HG03103 (cell line): ENCODE results near the gene FCN2.

Experiments used
- ATAC-seq: cut with Tn5 transposase; IDR thresholded peaks from one replicate; pipeline ENCODE4 v1.9.1; 2021; ENCODE audit warnings: low read depth; ENCODE audit not compliant: unreplicated experiment

The FCN2 gene

DNA sequence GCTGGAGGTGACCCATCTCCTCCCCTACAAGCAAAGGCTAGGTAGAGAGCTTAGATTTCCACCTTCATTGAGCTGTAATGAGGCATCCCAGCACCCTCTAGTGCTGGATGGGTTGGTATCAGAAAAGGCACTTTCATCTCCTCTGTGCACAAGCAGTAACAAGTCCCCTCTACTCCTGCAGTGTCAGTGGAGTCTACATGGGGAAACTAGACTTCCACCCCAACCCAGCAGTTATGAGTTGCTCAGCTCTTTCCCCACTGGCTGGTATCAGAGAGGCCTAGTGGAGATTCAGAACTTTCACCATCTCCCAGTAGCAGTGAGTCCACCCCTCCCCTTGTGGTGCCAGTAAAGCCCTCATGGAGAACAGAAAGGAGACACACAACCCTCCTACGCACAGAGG, 19.2 kb downstream of the FCN2 start:
- ATAC-seq, result no peak

DNA sequence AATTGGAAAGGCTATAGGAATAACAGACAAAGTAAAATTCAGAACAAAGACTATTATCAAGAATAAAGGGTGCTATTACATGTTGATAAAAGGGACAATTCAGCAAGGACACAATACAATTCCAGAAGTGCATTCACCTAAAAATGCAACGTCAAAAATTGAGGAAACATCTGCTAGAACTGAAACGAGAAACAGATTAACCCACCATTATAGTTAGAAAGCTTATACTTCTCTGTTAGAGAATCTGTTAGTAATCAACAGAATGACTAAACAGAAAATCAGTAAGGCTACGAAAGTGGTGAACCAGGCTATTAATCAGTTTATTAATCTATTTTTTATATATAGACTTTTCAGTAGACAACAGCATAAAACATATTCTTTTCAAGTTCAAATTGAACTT, 22.3 kb downstream of the FCN2 start:
- no peak for ATAC-seq

DNA sequence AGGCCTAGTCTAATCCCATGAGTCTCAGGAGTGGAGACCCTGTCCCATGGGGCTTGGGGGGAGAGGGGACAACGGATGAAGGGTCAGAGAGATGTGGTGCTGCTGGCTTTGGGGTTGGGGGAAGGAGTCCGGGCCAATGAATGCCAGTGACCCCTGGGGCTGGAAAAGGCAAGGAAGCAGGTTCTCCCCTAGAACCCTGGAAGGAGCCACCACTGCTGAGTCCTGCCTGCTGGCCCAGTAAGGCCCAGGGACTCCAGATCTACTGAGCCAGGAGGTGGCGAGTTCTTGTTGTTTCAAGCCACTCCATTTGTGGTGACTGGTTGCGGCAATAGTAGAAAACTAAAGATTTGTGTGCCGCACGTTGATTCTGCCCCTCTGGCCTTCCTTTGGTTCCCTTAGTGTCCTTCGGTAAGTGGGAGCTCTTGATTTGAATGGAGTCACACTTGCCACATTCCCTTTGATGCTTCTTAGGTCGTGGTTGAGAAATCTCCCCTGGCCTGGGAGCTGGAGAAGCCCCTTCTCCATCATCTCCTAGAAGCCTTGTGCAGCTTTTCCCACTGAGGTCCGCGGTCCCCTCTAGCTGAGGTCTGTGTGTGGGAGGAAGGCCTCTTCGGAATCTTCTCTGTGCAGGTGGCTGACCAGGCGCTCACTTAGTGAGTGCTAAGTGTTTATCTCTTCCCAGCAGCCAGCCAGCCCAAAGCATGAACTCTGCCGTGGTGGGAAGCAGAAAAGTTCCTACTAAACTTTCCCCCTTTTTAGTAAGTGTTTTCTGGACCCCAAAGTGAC, 28.1 kb downstream of the FCN2 start:
- ATAC-seq, result no peak

DNA sequence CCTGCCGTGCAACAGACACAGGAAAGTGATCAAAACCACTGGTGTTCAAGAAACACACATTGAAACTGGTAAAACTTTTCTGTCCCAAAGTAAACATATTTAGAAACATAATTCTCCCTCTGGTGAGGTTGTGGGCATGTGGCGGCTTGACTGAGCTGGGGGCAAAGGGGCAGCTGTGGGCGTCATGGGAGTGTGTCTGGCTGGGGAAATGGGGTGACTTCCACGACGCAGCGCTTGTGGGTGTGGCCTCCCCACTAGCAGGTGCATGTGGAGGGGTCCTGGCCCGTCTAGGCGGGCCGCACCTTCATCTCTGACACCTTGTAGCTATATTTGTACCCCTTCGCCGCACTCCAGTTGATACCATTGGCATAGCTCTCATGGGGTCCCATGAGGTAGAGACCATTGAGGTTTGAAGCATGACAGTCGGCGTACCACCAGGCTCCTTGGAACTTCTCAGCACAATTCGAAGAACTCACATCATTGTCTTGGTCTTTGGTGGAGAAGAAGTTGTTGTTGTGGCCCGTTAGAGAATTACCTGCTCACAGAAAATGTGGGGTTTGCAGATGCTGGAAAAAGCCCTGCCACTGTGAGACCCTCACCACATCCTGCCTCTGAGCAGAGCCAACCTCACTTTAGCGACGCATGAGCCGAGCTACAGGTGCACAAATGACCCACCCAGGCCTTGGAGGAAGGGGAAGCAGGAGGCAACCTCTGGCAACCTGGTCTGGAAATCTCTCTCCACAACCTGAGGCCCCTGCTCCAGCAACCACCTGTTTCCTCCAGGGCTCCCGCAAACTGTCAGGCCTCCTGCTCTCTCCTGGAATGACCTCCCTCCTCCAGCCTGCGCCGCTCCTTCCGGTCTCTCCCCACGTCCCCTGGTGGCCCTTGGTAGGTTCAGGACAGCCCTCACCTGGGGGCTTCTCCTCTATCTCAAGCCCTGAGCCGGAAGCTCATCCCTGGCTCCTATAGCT, 29.2 kb downstream of the FCN2 start:
- ATAC-seq, result no peak

DNA sequence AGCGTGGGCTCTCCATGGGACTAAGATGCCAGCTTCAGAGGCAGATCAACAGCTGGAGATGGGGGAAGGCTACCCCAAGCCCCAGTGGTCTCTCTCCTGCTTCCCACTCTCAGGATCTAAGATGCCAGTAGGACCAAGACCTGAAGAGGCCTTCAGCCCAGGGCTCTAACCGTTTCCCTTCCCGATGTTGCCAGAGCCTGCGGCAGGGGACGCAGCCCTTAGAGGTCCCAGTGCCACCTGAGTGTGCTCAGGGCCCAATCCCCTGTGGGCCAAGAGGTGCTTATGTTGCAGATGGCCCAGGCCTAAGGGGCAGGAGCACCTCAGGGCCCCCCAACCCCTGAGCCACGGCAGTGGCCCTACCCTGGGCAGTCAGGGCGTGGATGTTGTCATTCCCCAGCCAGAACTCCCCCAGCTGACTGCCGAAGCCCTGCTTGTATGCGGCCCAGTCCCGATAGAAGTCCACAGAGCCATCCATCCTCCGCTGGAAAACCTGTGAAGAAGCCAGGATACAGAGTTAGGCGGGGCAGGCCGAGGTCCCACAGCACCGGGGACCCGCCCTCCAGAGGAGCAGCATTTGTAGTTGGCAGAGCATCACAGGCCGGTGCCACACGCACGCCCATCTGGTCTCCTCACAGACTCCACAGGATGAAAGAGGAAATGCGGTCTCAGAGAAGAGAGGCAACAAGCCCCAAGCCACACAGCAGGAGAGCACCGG, 31.7 kb downstream of the FCN2 start:
- ATAC-seq, result no peak

DNA sequence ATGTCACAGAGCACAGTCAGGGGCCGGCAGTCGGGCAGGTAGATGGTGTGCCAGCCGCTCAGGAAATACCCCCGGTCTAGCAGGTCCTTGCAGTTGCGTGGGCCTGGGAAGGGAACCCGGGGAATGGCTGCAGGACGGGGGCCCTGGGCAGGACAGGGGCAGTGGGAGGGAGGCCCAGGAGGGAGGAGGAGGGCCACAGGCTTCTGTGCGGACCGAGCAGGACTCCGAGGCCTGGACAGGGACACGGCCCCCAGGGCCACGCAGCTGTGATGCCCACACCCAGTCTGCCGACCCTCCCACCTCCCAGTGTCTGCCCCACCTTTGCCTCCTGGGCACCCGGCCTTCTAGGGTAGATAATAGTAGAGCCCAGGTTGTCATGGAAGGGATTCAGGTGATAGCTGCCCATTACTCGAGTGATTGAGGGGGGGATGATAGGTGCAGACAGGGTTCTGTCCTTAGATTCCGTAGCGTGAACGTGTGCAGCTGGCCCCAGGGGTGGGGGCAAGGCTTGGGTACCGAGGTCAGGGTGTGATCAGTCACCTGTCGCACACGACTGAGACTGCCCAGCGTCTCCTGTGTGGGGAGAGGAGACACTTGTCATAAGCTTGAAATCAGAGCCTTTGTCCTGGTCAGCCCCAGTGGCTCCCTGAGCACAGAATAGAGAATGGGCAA, 32.6 kb downstream of the FCN2 start:
- ATAC-seq, result no peak

DNA sequence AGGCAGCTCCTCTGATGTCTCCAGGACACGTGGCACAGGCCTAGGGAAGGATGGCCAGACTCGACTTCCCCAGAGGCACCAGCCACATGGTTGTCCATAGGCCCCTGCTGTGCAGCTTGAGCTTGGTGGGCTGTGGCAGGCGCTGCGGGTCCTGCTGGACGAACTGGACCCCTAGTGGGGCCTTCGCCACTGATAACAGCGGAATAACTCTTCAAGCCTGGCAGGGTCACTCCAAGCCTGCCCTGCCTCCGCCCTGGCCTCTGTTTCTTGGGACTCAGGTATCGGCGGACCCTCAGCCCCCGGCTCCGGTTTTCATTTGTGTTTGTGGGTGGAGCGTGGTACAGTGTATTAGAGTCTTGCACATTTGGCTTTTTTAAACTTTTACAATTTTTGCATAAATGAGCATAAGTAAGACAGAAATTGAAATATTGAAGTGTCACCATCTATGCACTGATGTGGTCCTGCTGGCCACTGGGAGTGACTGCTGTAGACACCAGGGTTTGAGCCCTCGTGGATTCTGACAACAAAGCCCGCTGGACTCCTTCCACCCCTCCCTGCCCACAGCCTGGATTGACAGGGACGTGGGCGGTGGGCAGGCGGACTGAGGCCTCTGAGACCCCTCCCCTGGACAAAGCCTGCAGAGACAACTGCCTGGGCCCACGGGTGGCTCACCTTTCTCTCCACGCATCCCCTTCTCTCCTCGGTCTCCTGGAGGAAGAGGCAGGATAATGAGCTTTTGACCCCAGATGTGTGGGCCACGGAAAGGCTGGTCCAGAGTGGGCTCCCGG, 33.3 kb downstream of the FCN2 start:
- ATAC-seq, result no peak

DNA sequence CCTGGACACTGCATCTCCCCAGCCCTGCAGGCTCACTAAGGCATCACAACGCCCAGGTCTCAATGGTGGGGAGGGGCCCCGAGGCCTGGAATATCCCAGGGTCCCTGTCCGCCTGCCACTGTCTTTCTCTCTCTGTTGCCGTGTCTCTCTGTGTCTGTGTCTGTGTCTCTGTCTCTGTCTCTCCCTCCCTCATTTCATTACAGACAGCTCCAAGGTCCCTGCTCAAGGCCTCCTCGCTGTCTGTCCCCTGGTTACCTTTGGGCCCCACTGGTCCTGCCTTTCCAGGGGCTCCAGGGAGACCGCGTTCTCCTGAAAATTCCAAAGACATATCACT, 33.9 kb downstream of the FCN2 start:
- no peak for ATAC-seq

DNA sequence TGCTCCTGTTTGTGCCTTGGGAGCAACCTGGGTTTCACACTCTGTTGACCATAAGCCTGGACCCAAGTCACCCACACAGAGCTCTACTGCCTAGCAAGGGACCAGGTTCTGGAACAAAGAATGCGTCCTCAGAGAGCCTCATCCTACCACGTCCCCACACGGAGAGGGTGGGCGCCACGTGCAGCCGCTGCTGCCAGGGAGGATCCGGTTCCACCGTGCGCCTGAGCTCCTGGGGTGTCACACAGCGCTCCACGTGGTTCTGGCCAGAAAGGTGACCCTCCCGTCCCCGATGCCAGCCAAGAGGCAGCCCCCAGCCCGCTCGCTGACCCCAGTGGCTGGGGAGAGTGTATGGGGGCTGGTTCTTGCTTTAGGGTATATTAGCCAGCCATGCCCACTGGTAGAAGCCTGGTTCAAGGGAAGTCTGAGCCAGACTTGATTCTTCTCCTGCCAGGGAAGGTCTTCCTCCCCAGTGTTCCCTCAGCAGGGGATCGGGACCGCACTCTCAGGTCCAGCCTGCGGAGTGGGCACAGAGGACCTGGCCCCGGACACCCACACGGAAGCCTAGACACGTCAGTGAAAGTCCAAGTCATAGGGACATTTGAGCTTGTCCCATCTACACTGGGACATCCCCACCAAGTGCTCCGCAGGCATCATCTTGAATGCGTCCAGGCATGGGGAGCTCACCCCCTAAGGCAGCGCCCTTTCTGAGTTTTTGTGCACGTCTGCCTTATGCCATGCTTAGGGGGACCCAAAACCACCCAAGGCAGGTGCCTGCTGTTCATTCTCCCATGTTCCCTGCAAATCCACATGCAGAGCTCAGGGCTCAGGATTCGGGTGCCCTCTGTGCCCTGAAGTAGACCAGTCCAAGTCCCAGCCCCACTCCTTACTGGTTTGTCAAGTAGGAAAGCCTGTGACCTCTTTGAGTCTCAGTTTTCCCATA, 34.7 kb downstream of the FCN2 start:
- no peak for ATAC-seq

DNA sequence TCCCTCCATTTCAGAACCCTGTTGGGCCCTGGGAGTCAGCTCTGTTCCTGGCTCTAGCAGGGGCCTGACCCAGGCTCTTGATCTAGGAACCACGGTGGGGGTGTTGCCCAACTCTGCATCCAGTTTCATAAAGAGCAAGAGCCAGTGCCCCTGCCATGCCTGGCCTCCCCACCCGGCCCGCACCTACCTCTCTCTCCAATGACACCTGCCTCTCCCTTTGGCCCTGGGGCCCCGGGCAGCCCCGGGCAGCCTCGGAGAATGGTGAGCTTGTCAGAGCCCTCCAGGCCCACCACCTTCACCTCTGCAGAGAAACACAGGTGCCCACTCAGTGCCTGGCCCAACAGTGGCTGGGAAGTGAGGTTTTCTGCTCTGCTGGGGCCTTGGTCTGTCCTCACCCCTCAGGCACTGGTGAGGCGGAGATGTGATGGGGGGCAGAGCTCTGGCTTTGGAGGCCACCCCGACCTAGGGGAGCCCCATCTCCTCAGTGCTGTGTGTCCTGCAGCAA, 35.6 kb downstream of the FCN2 start:
- ATAC-seq, result no peak

DNA sequence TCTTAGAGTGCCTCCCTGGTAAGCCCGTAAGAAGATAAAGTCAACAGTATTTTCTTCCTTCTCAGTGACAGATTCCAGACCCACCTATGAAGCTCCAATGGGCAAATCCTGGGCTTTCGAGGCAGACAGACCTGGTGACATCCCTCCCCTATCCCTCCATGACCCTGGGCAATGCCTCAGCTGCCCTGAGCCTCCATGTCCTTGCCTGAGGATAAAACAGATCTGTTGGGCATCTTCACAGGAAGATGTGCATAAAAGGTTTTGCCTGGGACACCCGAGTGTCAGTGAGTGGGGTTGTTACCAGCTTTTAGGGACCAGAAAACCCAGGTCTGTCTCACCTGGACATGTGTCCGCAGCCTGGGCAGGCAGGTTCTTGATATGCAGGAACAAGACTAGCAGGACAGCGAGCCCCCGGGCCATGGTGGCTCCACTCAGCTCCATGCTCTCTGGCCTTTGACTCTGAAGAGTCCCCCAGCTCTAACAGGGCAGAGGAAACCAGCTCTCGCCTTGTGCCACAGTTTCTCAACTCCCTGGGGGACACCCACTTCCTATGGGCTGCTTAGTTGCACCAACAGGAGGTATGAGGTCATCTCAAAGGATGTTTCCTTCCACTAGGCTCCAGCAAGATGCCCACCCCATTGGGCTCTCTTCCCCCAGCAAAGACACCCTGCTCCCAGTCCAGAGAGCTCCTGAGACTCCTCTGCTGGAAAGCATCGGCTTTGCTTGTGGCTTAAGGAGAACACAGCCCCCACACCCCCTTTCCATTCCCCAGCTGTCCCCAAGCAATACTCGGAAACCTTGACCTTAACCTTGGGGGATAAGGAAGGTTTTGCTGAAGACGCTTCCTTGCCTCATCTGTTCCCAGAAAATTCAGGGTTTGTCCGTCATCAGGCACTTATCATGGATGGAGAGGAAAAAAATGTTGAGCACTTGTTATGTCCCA, 37.1 kb downstream of the FCN2 start, which contains the start of gene FCN1:
Gene FCN1 (minus strand): TSS at position 482 of the 943 bp plus-strand sequence. CDS start 41 bp downstream, at position 441.
- no peak for ATAC-seq

DNA sequence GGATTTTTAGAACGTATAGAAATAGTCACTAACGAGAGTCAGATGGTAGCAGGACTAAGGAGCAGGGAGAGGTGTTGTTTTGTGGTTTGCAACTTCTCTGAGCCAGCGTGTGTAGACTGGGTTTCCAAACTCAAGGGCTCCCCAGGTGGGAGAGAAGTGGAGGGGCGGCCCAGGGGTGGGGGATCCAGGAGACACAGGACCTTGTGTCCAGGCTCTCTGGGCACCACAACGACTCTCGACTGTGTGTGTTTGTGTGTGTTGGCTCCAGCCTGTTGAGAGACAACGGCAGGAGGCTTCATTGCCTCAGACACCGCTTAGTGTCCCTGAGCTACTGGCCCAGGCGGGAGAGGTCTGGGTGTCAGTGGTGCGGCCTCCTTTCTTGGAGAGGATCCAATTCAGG, 38.0 kb downstream of the FCN2 start:
- ATAC-seq, result no peak

DNA sequence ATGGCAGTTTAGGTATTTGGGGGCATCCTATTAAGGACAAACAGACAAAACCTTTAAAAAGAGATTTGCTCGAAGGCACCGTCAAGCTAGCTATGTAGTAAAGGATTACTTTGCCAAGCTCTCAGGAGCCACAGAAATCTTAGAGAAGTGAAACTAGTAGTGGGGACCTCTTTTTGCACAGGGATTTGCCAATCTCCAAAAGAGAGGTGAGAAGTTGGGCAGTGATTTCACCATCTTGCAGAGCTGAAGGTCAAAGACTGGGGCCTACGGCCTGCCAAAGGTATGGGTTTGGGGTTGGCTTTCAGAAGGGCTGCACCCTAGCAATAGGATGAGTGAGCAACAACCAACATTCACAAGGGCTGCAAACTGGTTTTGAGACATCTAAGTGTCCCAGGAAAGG, 38.7 kb downstream of the FCN2 start:
- no peak for ATAC-seq

DNA sequence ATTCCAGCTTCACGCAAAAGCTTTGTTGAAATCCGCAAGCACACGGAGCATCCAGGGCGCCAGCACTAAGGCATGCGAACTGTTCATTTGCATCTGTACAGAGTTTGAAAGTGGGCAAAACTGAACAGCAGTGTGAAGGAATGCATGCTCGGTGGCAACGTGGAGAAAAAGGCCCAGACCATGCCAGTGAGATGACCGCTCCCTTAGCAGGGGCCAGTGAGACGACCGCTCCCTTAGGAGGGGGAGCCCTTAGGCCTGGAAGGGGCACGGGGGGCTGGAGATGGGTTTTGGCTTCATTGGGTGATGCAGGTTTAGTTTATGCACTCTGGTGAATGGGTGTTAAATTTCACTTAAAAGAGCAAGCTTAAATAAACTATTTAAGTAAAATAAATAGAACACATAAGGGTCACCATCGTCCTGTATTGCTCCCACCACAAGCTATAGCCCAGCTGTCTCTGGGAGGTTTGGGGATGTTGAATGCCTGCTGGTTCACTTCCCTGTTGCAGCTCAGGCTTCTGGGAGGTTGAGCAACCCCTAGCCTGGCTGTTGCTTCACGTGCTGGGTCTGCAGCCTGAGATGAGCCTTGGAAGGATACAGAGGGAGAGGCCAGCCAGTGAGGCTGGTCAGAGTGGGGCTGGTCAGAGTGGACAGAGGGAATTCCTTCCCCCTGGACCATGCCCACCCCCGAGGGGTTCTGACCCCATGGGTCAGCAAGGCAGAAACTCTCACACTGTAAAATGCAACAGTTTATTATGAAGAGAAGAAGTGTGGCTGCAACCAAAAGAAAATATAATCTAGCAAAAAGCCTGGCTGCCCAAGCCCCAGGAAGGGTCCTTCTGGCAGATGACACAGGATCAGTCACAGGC, 41.7 kb downstream of the FCN2 start:
- no peak for ATAC-seq

DNA sequence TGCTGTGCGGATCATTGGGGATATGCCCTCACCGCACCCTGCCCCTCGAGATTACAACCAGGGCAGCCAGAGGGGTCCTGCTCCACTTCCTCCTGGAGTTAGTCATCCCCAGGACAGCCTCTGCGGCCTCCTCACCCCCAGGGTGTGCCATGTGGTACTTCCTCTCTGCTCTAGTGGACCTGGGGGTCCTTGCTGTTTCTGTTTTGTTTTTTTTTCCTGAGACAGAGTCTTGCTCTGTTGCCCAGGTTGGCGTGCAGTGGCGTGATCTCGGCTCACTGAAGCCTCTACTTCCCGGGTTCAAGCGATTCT, 42.3 kb downstream of the FCN2 start:
- no peak for ATAC-seq

DNA sequence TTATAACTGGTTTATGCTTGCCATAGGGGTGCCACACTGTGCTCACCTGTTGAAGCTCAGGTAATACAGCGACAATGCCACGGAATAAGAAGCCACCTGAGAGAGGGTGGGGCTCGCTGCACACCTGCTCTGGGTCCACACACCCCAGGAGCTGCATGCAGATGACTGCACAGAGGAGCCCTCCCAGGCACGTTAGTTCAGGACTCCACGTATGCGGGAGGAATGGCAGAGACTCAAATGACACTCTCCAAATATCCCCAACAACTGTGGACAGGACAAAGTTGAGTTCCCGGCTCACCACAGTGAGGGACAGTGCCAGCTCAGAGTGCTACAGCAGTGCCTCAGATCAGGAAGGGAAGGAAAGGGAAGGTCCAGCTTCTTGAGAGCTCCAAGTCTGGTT, 42.9 kb downstream of the FCN2 start:
- ATAC-seq, result no peak
